Measurements from ENCODE around the gene BCL2. TPM values are rescaled to one million over a fixed set of nuclear protein-coding genes. Genes with fewer than 3 reads are reported as not detected.

Gene BCL2
- total RNA-seq, 1 experiment from 2014 or later = 2.9 TPM

GRCh38 chr18:63161032-63161760, 158.4 kb downstream of the BCL2 start:
- H3K27me3 Mint-ChIP-seq (ENCODE audit: unreplicated experiment) = no peaks in the 10 kb centered on the region
- TF ChIP-seq CTCF (IDR thresholded peaks at IDR 0.05; ENCODE audit: unreplicated experiment) = no peak
- no peaks in the 10 kb centered on the region for H3K9me3 Mint-ChIP-seq (ENCODE audit: low read depth, unreplicated experiment)
- H3K4me1 Mint-ChIP-seq (ENCODE audit: low read depth, unreplicated experiment) = peaks cover 22% of the 10 kb centered on the region
- no peak for DNase-seq
- no peak overlapping the region for H3K4me3 Mint-ChIP-seq (ENCODE audit: low read depth, unreplicated experiment)
- H3K27ac Mint-ChIP-seq (ENCODE audit: unreplicated experiment) = peak overlapping the region; percentile 2
- CTCF ChIA-PET = no interaction called here
- no TSS peak for BruUV-seq (replicated peaks)
- intact Hi-C loops (cut with micrococcal nuclease; ENCODE audit: unreplicated experiment) = no loop called here
- H3K36me3 Mint-ChIP-seq (ENCODE audit: insufficient read depth, unreplicated experiment) = no peaks in the 10 kb centered on the region

DNA sequence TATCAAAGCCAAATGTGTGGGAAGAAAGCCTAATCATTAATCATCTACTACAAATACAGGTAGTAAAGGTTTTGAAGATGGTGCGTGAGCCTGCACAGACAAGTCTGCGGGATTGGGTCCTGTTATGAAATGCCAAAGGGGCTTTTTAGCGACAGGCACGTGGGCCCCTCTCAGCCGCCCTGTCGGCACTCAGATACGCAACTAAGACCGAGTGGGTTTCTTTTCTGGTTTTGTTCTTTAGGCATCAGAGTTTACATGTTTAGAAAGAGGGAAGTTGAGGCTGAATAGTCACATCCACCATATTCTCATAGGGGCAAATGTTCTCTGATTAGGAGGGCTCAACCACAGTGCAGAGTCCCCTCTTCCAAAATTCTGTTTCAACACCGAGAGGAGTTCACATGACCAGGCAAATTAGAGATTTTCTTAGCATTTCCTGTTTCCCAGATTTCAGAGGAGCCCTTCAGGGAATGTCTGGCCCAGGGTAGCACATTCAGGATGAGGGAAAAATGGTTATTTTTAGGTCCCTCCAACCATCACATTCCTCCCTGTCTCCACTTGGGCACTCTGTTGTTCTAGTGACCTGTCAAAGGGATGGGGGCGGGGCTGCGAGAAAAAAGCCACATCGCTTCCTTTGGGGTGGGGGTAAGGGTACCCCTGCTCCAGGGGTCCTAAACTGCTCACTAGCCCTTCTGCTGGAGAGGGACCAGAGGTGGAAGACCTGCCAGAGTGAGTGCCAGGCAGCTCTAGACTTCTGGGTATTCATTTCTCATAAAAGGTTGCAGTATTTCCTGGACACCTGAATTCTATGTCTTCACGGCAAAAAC, 159.2 kb downstream of the BCL2 start:
- no peak for TF ChIP-seq CTCF (IDR thresholded peaks at IDR 0.05; ENCODE audit: unreplicated experiment)
- CTCF ChIA-PET = no interaction called here
- Mint-ChIP-seq H3K36me3 (ENCODE audit: insufficient read depth, unreplicated experiment) (no peaks in the 10 kb centered on the region), H3K9me3 (ENCODE audit: low read depth, unreplicated experiment) (no peaks in the 10 kb centered on the region), H3K4me3 (ENCODE audit: low read depth, unreplicated experiment) (no peak overlapping the region), H3K27me3 (ENCODE audit: unreplicated experiment) (no peaks in the 10 kb centered on the region), H3K27ac (ENCODE audit: unreplicated experiment) (no peak overlapping the region), H3K4me1 (ENCODE audit: low read depth, unreplicated experiment) (peaks cover 27% of the 10 kb centered on the region)
- intact Hi-C loops (cut with micrococcal nuclease; ENCODE audit: unreplicated experiment) = no loop called here
- no peak for DNase-seq
- BruUV-seq (replicated peaks) = no TSS peak

DNA sequence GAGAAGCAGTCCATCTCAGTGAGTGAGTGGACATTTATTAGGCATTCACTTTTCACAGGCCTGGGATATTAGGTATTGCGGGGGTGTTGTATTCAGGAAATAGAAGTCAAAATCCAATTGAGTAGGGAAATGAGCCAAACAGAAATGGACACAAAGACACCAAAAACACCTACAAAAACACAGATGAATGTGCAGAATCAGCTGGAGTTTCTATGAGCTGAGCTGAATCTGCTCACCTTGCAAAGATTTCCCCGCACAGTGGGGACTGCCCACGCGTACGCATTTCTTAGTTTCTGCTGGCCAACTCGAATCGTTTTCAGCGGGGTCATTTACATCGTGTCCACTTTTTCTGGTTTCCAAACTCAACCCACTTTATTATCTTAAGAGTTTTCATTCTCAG, 160.0 kb downstream of the BCL2 start:
- CTCF ChIA-PET = no interaction called here

More for the DNA sequence above, 160.0 kb downstream of the BCL2 start:
- no peaks in the 10 kb centered on the region for H3K36me3 Mint-ChIP-seq (ENCODE audit: insufficient read depth, unreplicated experiment)
- H3K4me3 Mint-ChIP-seq (ENCODE audit: low read depth, unreplicated experiment) = no peak overlapping the region
- no peak for DNase-seq
- TF ChIP-seq CTCF (IDR thresholded peaks at IDR 0.05; ENCODE audit: unreplicated experiment) = no peak
- H3K4me1 Mint-ChIP-seq (ENCODE audit: low read depth, unreplicated experiment) = peaks cover 35% of the 10 kb centered on the region
- intact Hi-C loops (cut with micrococcal nuclease; ENCODE audit: unreplicated experiment) = loop anchor here (5.0 kb wide), 1 partner anchor 142 kb away; no protein-coding TSS in a partner anchor
- H3K9me3 Mint-ChIP-seq (ENCODE audit: low read depth, unreplicated experiment) = no peaks in the 10 kb centered on the region
- no TSS peak for BruUV-seq (replicated peaks)
- H3K27ac Mint-ChIP-seq (ENCODE audit: unreplicated experiment) = no peak overlapping the region
- H3K27me3 Mint-ChIP-seq (ENCODE audit: unreplicated experiment) = peaks cover 7% of the 10 kb centered on the region

Measured in Calu3 (cell line).